GM12892 (cell line): ENCODE measurements around the gene HSD17B2.

Experiments used
- POLR2A ChIP-seq: IDR thresholded peaks from 2 replicates; pipeline ENCODE4 v1.6.1; 2011; ENCODE audit warnings: low read depth, low read length, control low read depth
- POLR2AphosphoS5 ChIP-seq: IDR thresholded peaks from 2 replicates; pipeline ENCODE4 v1.6.1; 2011; ENCODE audit warnings: low read depth, low read length, control low read depth

GRCh38 chr16:82124651-82125050, 89.6 kb downstream of the HSD17B2 start:
- TF ChIP-seq POLR2AphosphoS5 = no peak
- TF ChIP-seq POLR2A = no peak
